NCI-H2107 treated with DMSO at 0.1 percent for 48 hours (cell line): ENCODE results near the gene SLC2A4.

Experiments
- DNase-seq: peaks from one replicate; lab custom pipeline; 2025; ENCODE audit not compliant: unreplicated experiment; lab: John Stamatoyannopoulos, UW

Gene SLC2A4

DNA sequence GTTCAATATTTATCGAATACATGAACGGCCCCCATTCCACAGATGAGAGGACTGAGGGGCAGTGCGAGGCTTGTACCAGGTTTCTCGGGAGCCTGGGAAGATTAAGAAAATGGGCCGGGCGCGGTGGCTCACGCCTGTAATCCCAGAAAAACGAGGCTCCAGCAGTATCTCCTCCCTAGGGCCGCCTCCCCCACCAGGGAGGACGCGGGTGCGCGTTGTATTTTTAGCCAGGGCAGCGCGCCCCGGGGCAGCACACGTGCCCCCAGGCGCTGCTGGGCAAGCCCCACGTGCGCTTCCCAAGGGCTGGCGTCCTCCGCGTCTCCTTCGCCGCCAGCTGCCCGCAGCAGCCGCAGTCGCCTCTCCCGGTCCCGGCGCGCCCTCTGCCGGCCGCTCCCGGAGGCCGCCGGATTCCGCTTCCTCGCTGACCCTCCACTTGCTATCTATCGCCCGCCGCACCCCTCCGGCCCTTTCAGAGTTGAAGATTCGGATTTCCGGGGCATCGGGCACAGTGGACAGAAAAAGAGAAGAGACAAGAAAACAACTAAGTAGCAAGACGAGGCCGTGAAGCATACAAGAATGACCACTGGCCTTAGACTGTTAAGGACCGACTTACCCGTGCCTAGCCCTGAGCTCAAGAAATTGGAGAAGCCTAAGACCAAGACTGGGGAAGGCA is 14.8 kb downstream of the SLC2A4 start:
- DNase-seq: no peak

DNA sequence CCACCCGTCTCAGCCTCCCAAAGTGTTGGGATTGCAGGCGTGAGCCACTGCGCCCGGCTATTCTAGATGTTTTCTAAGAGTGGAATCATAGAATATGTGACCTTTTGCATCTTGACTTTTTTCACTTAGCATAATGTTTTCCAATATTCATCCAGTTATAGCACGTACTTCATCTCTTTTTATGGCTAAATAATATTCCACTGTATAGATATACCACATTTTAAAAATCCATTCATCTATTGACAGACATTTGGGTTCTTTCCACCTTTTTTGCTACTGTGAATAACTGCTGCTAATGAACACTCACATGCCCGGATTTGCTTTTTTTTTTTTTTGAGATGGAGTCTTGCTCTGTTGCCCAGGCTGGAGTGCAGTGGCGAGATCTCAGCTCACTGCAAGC is 22.7 kb downstream of the SLC2A4 start:
- DNase-seq: no peak

DNA sequence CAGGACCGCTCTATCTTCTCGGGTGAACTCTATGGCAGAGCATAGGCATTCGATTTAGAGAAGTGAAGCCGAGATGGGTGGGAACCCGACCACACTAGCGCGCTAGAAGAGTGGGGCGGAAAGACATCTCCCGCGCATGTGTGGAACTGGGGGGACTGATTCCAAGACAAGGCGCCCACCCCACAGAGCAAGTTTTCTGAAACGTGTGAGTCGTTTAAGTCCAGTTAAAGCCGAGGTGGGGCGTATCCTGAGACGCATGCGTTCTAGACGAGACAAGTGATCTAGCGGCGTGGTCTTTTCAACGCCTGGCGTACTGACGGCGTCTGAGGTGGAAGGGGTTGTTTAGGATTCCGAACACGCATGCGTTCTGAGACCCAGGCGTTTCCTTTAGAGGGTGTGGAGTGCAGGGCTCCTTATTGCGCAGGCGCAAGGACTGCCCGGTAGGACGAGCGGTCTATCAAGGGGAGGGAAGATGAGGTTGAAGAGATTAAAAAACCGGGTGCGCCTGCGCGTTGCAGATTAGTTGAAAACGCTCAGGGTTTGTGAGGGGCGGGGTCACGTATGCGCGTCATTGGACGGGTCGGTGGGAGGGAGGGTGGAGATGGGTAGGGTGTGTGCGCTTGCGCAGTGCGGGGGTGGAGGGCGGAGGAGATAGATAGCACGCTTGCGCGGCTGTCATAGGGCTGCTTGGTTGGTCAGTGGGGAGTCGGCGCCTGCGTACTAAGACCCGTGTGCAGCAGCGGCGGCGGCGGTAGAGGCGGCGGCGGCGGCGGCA is 25.6 kb downstream of the SLC2A4 start, which contains the start of gene EIF5A:
EIF5A (plus strand) TSS at position 718 of the 775 bp plus-strand sequence. CDS start 2,008 bp downstream, outside the sequence.
- peak; percentile 91 for DNase-seq

DNA sequence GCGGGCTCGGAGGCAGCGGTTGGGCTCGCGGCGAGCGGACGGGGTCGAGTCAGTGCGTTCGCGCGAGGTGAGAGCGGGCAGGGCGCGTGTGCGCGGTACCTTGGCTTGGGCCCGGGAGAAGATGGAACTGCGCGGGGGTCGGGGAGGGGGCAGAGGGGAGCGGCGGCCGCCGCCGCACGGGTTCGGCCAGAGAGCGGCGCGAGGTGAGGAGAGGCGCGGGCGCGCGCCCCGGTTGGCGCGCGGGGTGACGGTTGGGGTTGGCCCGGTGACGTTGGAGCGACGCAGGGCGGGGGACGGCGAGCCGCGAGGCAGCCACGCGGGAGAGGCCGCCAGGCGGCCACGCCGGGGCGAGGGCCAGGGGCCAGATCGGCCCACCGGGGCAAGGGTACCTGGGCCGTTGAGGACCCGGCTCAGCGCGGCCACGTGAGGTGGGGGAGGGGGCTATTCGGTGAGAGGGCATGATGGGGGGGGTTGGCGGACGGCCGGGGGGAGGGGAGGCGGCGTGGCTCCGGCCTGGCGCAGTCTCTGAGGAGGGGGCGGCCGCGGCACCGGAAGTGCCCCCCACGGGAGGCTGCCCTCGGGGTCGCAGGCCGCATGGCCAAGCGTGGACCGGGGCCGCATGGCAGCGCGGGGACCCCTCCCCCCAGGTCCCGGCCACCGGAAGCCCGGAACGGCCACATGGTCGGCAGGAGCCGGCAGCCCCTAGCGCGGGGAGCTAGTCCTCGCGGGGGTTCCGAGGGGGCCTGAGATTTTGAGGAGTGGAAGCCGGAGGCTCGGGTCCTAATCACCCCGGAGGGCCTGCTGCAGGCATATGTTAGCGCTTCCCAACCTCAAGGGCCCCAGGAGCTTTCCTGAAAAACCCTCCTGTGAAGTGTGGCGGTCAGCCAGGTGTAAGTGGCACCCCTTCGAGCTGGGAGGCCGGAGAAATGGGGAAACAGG is 26.4 kb downstream of the SLC2A4 start:
- no peak for DNase-seq

DNA sequence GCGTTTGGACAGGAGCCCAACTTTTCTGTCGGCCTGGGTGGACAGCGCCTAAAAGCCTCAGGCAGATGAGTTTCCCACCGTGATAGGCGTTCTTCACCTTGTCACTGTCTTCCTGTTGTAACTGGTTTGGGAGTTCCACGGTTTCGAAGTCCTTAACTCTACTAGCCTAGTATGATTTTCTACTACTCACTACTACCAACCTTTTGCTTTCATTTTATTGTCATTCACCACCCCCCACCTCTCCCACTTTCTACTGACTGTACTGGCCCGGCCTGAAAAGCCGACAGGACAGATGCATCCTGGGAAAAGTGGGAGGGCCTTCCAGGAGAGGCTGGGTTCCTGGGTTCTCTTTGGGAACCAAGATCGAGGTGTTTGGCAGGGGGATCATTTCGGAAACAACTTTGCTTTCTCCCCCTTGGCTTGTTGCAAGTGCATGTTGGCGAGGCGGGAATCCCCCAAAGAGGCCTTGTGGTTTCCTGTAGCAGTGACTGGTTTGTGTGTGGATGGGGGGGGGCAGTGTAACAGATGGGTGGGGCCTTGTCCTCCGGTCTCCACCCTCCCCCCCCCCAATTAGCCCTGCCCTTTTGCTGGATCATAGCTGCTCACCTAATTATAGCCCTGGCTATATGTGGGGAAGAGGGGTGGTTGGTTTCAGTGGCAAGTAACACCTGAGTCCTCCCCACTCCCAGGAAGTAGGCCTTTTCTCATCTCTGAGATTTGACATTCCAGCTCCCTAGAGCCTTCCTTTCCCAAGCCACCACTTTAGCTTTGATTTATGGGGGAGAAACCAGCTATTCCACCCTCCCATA is 27.3 kb downstream of the SLC2A4 start:
- peak; percentile 31 for DNase-seq

DNA sequence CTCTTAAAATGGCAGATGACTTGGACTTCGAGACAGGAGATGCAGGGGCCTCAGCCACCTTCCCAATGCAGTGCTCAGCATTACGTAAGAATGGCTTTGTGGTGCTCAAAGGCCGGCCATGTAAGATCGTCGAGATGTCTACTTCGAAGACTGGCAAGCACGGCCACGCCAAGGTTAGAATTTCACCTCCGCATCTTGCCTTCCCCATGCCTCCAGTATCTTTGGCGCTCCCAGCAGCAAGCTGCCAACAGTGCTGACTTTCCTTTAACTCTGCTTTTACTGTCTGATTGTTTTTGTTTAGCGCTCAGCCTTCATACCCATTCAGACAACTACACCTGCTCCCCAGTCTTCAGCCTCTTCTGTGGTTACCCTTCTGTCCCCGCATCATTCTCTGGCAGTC is 28.1 kb downstream of the SLC2A4 start:
- DNase-seq: no peak

DNA sequence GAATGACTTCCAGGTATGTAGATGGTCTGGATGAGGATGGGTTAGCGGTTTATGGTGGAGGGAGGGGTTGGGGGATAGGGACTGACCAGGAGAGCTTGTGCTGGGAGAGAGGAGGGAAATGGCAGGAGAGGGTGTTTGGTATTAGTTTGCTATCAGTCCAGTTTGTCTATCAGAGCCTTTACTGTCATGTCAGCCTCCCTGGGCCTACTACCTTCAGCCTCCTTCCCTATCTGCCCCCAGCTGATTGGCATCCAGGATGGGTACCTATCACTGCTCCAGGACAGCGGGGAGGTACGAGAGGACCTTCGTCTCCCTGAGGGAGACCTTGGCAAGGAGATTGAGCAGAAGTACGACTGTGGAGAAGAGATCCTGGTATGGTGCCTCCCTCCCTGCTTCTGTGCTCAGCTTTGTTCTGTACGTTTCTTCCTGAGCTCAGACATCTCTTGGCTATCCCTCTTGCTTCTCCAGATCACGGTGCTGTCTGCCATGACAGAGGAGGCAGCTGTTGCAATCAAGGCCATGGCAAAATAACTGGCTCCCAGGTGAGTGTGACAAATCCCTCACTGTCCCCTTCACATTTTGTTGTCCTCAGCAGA is 29.7 kb downstream of the SLC2A4 start:
- no peak for DNase-seq

DNA sequence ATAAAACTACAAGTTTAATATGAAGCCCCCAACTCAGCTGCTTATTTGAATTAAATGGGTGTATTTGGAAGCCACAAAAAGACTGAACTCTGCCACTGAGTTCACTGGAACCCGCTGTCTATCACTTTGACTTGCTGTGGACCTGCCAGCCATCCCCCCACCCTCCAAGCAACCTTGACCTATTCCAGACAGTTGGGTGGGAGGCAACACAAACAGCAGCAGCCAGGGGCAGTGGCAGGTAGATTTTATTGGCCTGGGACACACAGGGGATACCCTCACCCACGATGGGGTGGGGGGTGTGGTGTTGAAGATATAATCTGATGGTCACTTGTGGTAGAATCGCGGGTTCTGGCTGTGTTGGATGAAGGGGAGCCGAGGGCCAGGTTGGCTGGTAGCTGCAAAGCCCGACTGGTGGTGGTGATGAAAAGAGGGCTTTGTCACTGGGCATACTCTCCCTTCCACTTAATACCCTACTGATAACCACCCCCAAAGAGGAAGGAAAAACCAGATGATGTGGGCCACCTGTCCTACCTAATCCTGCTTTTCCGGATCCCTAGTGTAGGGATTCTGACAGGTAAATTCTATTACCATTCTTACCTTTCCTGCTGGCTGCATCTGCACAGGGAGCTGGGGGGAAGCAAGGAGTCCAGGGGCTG is 31.0 kb downstream of the SLC2A4 start:
- DNase-seq: no peak

DNA sequence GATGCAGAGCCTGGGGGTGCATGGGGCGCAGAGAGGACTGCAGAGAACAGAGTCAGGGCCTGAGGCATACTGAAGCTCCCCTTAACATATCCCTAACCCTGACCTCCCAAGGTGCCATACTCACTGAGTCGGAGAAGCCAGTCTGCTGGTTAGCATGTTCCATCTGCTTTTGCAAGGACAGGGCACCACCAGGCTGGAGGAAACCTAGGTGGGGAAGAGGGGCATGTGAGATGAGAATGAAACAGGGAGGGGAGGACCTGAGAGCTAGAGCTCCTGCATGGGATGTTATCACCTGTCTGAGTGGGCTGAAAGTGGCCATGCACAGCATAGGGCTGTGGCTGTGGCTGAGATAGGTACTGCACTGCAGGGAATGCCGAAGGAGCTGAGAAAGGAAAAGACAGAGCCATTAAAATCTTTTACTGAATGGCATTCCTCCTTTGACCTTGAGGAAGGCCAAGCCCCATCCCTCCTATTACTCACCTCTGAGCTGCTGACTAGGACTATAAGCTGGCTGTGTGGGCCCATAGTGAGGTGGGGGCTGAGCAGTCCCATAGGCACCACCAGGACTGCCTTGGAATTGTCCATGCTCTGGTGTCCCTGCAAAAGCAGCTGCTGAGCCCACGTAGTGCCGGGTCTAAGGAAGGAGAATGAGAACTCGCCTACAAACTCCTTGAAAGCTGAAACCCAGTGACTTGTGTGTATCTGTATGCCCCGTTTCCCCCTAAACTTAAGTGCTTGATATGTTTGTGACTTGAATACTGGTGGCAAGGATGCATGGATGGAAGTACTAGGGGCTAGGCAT is 31.8 kb downstream of the SLC2A4 start:
- no peak for DNase-seq

DNA sequence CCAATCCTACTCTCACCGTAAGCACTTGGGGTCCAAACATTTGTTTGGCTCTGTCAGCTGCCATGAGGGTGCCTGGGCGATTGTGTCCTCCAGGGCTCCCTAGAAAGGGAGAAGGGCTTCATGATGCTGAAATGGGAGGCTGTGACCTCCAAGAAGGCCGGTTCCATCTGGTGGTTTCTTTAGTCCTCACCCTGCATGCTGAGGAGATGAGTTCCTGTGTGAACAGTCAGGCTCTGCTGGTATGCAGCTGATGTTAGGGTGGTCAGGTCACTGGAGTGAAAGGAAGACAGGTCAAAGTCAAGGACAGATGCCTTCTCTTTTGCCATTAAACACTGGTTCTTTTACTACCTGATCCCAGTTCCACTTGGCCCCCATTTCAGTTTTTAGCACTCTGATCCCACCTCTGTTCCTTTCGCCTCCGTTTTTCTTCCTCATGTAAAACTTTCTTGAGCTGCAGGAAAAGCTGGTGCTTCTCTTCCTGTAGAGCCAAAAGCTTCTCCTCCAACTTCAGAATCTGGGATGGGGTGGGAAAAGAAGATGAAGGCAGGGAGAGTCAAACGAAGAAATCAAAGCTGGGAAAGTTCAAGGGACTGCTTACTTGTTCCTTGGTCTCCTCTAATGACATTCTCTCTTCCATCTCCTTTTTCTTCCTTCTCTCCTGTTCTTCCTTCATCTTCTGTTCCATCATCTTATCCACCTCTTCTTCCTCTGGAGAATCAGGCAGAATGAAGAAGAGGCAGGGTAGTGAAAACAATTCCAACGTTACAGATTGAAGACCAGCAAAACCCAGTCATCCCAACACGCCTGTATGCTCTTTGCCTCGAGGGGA is 32.6 kb downstream of the SLC2A4 start:
- DNase-seq: no peak

DNA sequence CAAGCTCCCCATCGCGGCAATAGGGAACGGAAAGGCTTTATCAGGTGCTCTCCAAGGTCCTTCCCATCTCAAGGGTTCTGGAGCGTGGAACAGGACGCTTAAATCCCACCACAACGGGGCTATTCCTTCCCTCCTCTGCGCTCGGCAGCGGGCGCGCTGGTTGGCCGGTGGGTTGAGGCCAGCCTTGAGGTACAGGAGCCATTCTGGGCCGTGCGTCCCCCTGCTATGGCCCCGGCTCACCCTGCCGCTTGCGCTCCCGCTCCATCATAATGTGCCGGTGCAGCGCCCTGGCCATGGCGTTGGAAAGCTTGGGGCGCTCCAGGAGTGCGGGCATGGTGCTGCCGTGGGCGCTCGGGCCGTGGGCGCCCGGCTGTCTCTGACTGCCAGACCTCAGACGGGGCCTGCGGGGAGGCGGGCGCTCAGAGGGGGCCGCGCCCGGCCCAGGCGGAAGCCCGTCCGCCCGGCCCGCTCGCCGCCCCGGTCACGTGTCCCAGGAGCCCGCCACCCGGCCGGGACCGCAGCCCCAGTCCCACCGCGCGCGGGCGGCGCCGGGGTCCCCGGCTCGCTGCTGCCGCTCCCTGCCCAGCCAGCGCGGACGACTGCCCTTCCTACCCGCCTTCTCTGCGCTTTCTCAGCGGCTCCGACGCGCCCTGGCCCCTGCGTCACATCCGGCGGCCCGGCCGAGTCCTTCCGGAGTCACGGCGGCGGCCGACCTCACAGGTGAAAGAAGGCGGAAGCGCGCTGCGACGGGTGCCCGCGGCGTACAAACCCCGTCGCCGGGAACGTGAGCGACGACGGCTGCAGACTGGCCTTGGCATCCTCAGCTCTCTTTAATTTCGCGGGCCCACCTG is 33.4 kb downstream of the SLC2A4 start, which contains the start of gene GPS2:
GPS2 (minus strand) TSS at position 642 of the 851 bp plus-strand sequence; CDS start at position 334, 308 bp downstream.
- DNase-seq: no peak

DNA sequence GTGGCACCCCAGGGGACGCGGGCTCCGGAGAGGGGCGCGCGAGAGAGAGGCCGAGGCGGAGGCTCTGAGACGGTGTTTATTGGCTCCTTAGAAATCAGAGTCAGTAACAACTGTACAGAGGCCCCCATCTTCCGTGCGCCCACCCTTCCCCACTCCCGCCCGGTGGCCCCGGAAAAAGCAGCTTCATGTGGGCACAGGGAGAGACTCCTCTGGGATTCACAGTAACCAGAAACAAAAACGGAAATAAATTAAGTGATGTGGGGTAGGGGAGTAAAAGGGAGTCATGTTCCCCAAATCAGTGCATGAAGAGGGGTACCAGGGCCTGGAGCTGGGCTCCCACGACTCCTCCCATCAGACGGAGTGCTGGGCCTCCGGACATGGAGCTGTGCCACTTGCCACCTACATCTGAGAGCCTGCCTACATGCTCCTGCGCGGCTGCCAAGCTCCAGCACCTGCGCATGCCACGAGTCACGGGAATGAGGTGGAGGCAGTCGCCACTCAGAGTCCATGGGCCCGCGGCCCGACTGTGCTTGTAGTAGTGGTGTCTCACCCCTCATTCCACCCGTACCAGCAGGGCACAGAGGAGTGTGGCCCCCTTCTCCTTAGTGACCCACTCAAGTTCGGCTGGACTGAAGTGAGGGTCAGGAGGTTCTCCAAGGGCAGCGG is 34.2 kb downstream of the SLC2A4 start:
- DNase-seq: no peak

DNA sequence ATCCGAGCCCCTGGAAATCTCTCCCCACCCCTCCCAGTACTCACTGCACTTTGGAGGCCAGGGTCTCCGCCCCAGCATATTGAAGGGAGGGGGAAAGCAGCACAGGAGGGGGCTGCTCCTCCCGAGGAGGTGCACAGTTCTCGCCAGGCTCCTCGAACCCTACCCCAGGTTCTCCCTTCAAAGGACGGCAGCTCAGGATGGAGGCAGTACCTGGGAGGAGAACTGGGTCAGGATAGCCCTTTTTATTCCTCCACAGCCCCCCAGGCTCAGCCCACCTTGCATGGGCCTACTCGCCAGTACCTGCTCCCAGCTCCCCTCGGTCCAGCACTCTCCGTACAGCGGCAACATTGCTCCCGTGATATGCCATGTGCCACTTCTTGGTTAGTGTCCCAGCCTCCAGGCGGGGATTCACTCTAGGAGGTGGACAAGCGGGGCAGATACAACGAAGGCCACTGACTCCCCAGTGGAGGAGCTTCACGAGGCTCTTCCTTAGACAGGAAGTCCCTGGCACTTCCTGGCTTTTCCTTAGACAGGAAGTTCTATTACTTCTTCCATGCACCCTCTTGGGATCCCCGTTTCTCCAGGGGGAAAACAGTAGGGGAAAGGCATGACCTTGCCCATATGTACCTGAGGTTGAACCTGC is 35.8 kb downstream of the SLC2A4 start:
- DNase-seq: no peak

DNA sequence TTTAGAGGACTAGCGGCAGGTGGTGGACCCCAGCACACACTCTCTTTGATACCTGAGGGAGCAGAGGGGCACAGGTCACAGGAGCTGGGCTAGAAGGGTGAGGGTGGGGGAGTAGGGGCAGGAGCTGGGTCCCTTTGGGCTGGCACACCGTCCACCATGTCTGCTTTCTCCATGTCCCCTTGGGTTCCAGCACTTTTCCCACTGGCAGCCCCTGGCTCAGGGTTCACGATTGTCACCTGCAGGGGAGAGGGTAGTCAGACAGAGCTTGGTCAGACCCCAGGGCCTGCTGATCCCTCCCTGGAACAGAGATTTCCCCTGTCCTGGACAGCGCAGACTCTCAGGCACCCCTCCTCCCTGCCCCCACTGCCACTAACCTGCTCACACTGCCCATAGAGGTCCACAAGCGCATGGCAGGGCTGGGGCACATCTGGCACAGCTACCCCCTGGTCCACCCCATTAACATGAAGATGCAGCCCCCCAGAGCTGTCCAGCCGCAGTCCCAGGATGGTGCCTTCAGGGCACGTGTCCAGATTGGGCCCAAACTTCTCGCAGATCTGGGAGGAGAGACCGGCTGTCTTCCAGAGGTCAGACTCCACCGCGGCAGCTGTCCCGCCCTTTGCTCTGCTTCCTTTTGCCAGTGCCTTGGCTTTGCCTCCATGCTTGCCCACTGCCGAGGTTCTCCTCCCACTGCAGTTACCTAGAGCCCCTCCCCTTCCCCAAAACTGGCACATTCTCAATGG is 36.8 kb downstream of the SLC2A4 start:
- no peak for DNase-seq

DNA sequence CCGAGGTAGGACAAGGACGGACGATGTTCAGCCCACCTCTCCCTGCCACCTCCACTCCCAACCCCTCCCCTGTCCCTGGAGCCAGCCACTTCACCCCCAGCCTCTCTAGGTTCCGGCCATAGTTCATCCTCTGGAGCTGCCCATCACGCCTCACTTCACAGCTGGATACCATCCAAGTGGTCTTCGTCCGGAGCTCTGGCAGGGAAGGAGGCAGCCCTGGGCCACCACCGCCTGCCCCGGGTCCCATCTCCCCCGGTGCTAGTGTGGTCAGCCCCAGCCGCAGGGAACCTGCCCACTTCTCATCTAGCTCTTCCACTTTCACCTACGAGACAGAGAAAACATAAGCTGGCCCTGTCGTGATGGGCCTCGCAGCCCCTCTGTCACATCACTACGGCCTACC is 39.9 kb downstream of the SLC2A4 start:
- DNase-seq: no peak
